Stimulated activated CD4-positive, alpha-beta T cell treated with anti-CD3 and anti-CD28 coated beads, Interleukin-15, amount 100 ng/mL, for 24 hours (primary cell): Measurements from ENCODE around the gene ACTR1A.
A peak's percentile ranks its signal among the peaks of the same experiment; 100 is the strongest.
"Not testable (repeated sequence)": the region's sequence is repeated elsewhere in the genome, so short reads cannot be mapped to it uniquely, and the experiment has no call there.

ENCODE experiments used
- DNase-seq: peaks from one replicate; pipeline ENCODE4 v3.0.0-alpha.2; 2020

The ACTR1A gene

DNA sequence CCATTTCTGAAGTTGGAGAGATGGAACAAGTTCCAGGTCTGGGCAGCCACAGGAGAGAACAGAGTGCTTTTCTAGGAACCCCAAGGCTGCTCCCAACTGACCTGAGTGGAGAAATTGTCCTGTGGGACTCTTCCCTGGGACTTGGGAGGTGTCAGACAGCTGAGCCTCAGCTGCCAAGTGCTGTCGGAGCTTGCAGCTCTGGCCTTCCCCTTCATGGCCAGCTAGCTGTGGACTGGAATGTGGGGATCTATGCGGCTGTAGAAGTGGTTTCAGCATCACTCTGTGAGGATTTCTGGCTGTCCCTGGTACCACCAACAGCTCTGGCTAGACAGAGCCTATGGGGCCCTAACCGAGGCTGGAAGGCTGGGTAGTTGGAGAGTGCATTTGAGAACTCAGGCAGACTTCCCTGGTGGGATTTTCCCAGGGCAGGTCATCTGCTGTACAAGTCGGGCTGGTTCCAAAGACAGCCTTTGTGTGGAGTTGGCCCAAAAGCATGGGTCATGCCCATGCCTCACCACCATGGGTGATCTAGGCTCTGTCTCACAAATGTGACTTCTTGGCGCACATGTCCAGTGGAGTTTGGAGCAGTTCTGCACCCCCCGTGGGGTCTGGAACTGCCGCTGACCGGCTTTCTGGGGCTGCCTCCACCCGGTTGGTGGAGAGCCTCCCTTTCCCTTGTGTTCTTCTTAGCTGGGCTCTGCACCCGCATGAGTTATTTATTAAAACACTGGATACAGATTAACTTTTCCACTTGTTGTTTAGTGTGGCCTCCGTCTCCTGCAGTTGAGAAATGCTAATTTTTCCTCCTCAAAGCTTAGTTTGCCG, 12.2 kb upstream of the ACTR1A start:
- no peak for DNase-seq

DNA sequence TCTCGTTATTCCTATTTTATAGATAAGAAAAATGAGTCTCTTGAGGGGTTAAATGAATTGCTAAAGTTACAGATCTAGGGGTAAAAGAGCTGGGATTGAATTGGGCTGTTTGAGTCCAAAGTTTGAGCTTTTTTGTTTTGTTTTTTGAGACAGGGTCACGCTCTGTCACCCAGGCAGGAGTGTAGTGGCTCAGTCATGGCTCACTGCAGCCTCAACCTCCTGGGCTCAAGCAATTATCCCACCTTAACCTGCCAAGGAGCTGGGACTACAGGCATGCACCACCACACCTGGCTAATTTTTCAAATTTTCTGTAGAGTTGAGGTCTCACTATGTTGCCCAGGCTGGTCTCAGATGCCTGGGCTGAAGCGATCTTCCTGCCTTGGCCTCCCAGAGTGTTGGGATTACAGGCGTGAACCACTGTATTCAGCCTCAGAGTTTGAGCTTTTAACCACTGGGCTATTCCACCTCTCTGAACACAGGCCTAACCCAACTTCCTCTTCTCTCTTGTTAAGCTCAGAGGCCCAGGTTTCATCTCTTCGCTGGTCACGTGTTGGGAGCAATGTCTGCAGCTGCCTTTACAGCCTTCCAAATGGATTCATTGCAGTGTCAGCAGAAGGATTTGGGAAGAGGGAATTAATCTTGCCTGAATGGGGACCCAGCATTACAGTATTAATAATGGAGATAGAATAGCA, 9.2 kb upstream of the ACTR1A start:
- no peak for DNase-seq

DNA sequence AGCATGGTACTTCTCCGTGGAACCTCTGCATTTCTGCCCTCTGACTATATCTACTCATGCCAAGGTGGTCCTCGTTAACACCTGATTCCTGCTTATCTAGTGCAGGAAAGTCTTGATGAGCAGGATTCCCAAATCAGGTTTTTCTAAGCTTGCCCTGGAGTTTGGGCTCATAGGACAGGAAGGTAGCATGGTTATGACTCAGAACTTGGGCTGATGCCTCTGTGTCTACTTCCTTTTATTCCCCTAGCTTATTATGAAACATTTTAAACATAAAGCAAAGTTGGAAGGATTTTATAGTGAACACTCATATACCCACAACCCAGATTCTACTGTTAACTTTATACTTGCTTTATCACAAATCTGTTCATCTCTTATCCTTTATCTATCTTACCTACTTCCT, 6.9 kb upstream of the ACTR1A start:
- no peak for DNase-seq

DNA sequence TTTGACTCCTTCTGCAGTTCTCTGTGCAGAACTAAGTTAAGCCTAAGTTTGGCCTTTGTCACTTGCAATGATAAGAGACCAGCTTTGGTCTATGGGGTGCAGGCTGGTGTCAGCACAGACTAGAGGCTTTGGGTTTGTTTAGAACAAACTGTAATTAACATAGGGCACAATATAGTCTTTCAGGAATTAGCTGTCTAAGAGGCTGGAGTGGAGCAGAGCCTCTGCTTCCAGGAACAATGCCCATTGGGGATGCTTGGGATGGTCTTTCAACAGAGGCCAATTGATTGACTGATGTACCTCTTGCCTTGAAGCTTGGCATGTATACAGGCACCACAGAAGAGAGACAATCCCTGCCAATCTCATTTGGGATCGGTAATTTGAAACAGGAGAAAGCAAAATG, 6.0 kb upstream of the ACTR1A start:
- DNase-seq = no peak

DNA sequence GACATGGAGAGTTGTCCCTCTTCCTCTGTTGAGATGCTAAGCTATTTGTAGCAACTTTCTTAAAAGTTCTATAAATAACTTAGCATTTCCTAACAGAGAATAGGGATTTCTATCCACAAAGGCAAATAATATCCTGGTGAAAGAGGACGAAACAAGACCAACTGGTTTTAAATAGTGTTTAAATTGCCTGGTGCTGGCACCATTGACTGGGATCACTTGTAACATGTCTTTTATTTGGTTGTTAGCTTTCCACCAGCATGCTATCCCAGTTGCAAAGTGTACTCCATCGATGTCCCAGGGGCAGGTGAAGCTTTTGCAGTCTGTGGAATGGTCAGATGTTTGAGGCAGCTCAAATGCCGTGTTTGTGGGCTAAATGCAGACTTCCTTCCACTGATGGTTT, 5.0 kb upstream of the ACTR1A start:
- no peak for DNase-seq

DNA sequence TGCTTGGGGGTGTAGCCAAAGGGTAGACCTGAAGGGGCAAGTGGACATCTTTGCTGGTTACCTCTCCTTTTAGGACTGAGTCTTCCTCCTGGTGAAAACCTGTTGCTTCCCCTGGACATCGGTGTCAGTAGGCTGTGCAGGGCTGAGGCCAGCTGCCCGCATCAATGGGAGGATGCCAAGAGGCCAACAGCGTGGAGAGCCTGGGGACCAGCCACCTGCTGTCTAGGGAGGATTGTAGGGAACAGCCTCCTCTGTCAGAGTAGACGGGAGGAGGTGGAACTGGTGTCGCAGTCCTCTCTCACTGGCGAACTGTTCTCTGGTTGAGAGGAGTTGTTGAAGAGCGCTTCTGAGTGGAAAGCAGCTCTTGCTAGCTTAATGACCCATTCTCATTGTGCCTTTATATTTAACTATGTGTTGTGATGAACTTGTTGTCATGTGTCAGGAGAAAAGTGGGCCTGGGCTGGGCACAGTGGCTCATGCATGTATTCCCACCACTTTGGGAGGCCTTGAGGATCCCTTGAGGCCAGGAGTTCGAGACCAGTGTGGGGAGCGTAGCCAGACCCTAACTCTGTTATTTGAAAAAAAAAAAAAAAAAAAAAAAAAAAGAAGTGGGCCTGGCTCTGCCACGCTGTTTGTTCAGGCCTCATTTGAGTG, 3.1 kb upstream of the ACTR1A start:
- no peak for DNase-seq

DNA sequence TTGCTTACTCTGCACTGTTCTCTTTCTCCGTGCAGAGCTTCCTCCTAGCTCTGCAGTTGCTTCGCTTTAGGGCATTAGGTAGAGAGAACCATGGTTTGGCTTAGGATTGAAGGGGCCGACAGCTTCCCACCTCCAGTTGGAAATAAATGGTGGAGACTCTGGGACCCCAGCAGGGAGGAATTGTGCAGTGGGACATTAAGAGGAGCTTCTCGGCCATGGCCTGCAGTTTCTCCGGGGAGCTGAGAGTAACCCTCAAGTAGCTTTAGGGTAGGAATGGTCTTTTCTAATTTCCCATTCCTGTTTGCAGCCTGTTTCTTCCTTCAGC, 2.4 kb upstream of the ACTR1A start:
- no peak for DNase-seq

DNA sequence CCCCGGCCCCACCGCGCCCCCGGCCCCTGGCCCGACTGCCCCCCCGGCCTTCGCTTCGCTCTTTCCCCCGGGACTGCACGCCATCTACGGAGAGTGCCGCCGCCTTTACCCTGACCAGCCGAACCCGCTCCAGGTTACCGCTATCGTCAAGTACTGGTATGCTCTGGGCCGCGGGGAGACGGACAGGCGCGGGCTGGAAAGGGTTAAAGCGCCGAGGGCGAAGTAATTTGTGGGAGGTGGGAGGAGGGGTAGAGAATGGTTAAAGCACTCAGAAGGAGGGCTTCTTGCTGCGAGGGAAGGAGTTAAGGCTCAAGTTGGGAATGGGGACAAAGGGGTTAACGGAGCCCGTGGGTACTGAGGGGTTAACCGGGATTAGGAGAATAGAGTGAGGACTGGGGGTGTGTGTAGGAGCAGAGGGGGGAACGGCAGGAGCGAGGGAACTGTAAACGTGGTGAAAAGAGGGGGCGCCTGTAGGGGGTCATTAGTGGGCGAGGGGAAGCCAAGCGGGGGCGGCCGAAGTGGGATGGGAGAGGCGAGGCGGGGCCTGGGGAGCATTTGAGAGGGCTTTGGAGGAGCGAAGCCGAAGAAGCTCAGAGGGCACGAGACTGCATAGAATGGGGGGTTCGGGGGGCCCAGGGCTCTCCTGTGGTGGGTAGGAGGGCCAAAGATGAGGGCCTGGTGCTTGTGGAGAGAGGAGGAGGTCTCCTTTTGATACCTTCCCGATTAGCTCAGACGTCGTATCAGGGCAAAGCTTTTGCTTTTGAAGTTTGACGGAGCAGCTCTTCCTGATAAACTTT, 1.9 kb upstream of the ACTR1A start:
- peak; percentile 58 for DNase-seq

DNA sequence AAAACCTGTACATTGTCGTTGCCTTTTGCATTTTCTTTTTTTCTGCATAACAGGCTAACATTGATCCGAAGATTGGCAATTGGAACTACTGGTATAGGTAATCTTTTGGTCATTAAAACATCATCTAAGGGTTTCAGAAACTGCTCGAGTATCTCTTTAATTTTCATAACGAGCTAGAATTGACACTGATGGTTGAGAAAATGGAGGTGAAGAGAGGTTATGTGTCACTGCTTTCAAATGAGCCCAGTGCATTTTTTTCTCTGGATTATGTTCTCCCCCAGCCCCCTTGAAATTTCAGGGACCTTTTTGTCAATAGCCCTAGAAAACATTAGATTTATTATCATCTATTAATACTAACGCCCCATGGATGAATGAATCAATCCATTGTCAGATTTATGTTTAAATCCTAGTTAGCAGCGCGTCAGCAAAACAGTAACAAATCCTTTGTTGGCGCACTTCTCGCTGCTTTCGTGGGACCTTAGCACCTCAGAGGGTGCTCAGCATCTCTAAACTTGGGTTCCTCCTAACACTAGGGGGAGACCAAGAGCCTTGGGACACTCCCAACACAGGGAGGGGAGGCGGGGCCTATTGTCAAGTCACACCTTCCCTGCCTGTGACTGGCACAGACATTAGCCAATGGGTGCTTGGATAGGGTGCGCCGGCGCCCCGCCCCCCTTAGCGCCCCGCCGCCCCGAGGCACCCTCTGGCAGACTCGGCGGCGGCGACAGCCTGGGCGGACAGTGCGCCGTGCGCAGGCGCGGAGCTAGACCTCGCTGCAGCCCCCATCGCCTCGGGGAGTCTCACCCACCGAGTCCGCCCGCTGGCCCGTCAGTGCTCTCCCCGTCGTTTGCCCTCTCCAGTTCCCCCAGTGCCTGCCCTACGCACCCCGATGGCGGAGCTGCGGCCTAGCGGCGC, 1.0 kb upstream of the ACTR1A start, which contains the start of gene SUFU:
SUFU (plus strand) TSS at position 709 of the 915 bp plus-strand sequence; CDS start at position 890, 181 bp downstream.
- peak; percentile 99 for DNase-seq

DNA sequence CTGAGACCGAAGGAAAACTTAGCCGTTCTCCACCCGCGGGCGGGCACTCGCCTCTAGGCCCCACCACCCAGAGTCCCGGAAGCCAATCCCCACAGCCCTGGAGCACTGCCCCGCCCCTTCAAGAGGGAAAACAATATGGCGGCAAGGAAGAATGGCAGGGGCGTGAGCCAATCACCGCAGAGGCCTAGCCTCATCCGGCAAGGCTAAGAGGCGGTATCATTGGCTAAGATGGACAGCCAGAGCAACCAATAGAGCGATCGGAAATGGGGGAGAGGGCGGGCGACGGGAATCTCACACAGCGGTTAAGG, 529 bp downstream of the ACTR1A start:
- peak; percentile 99 for DNase-seq

DNA sequence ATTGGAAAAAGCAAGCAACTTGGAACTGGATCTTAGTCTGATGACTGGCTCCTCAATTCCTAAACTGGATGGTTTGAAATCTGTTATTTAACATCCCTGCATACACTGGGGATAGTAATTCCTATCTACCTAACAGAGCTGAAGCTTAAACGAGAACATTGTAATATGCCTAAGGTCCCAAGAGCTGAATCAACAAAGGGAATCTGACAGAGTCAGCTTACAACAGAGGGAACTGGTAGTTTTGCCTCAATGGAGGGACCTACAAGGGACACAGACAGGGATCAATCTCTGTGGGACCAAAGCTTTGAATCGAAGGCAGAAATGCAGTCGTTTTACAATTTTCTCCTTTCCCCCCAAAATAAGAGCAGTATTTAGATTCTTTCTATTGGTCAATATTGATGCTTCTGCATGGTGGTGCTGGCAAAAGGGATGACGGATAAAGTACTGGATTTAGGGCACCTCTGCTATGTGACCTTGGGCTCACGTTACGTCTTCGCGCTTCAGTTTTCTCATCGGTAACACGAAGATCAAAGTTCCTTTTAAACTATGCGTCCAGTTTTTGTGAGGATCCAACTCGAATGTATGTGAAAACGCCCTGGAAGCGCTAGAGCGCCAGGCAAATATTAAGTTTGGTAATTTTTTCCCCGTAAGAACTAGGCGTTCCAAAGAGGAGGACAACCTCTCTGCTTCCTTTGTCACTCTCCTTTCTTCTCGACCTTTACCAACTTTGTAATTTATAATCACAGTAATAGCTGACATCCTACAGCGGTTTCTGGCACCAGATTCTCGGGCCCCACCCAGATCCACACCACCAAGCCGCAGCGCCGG, 1.1 kb downstream of the ACTR1A start:
- no peak for DNase-seq

DNA sequence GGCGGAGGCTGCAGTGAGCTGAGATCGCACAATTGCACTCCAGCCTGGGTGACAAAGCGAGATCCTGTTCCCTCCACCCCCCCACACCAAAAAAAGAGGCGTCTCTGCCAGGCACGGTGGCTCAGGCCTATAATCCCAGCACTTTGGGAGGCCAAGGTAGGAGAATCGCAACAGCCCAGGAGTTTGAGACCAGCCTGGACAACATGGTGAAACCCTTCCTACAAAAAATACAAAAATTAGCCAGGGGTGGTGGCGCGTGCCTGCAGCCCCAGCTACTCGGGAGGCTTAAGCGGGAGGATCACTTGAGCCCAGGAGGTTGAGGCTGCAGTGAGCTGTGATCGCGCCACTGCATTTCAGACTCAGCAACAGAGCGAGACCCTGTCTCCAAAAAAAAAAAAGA, 1.8 kb downstream of the ACTR1A start:
- DNase-seq = not testable (repeated sequence)

DNA sequence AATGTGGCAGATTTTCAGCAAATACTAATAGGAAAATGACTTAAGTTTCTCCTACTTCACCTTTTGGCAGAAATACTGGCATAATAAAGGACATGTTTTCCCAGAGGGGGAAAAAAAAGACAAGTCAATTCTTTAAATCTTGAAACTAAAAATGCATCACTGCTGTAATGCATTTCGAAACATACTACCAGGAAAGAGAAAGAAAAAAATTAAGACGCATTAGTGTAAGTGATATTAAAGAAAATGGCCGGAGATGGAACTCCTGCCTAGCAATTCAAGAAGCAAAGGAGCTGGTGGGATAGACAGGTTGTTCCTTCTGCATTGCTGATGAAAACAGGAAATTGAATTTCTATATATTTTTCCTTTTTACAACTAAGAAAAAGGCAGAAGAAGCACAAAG, 3.2 kb downstream of the ACTR1A start:
- no peak for DNase-seq

DNA sequence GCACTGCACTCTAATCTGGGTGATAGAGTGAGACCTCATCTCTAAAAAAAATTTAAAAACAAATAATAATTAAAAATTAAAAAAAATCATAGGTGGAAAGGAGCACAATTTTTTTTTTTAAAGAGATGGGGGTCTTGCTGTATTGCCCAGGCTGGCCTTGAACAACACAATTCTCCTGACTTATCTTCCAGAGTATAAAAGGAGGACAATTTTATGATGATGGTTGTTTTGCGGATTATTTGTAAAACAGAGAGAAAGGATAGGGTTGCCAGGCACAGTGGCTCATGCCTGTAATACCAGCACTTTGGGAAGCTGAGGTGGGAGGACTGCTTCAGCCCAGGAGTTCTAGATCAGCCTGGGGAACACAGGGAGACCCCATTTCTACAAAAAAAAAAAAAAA, 5.0 kb downstream of the ACTR1A start:
- no peak for DNase-seq

DNA sequence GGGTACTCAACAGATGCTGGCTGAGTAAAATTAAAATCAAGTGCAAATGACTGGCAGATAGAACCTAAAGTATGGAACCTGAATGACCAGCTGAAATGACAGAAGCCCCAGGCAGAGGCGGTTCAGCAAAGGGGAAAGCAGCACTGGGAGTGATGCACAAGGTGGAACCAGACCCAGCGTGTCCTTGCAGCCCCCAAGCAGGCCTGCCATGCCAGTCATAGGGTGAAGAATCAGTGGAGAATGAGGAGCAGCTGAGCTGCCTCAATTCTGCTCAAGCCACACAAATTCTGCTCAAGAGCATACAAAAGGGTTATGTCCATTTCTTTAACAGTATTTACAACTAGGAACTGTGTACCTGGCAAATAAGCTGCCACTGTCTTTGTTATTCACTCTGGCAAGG, 8.7 kb downstream of the ACTR1A start:
- DNase-seq = no peak

DNA sequence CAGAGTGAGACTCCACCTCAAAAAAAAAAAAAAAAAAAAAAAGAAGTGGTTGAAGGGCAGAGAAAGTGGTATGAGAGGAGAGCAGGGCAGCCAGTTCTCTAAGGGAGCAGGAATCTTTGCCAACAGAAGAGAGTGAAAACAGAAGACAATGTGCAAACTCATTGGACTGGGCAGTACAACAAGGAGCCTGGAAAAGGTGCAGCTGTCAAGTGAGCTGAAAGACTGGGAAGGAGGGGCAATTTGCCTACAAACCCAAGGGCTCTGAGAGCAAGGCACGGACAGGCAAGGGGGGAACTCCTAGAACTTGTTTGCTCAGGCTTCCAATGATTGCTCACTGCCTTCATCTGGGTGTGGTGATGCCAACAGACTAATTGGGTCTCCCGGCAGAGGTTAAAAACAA, 9.5 kb downstream of the ACTR1A start:
- DNase-seq = no peak

DNA sequence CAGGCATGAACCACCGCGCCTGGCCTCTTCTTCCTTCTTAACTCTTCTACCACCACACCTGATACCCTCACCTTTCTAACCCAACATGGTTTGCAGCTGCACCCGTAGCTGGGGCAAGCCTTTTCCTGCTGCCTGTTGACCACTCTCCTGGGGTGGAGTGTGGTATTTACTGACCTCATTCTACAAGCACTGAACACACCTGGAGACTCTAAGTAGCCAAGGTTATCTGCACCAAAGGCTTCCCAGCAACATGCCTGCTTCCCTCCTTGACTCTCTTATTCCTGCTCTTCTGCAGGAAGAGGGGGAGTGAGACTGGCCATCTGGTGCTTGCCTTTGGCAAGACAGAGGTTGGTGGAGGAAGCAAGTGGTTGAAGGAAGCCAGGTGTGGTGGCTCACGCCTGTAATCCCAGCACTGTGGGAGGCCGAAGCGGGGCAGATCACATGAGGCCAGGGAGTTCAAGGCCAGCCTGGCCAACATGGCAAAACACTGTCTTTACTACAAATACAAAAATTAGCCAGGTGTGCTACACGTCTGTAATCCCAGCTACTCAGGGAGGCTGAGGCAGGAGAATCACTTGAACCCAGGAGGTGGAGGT, 10.1 kb downstream of the ACTR1A start:
- DNase-seq = no peak

DNA sequence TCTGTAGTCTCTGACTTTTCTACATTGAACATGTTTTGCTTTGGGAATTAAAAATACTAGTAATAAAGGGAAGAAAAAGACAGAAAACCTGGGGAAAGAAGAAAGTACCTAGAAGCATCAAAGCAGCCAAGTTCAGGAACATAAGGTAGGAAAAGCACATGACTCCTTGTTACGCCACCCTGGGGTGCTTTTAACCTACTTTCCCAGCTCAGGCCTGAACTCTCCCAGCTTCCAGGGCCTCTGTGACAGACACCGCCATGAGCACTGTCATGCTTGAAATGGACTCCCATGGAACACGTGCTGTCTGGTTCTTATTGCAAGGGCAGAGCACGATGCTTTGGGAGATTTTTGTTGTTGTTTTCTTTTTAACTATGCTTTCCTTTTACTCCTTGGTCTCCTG, 11.4 kb downstream of the ACTR1A start:
- DNase-seq = no peak

DNA sequence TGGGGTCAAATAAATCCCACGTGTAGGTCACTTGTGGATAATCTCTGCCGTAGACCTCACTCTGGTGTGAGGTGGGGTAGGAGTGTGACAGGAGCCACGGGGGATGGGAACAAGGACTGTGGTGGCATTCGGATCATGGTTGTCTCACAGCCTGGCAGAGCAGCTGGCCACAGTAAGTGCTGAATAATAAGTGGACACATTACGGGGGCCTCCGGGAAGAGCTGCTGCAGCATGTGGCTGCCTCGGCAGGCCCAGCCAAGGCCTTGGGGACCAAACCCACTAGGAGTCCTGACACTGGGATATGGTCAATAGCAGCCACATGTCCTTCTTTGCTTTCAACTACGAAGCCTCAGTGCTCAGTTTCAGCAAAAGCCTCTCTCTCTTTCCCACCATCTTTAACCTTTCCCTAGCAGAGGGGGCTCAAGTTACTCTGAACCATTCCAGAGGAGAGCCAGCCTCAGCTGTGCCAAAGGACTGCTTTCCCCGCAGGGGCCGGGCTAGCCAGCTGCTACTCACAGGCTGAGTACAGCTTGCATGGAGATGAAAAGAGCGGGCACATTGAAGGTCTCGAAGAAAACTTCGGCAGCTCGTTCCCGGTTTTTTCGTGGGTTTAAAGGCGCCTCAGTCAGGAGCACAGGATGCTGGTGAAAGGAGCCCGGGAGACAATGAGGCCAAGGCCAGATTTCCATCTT, 17.3 kb downstream of the ACTR1A start:
- no peak for DNase-seq

DNA sequence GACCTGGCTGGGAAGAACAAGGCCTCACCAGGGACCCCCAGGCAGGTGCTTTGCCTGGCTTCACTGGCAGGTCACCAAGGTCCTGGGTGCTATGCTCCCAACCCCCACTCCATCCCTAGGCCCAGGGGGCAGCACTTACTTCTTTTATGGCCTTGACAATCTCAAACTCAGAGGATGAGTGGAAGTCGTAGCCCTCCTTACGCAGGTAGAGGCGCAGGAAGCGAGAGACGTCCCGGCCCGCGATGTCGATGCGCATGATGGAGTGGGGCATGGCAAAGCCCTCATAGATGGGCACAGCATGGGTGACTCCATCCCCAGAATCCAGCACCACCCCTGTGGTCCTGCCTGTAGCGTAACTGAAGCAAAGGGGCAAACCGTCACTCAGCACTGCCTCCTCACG, 18.5 kb downstream of the ACTR1A start:
- no peak for DNase-seq
